GM06990 (cell line): ENCODE data around the gene ACSS1.

Experiments used
- DNase-seq: peaks from one replicate; pipeline ENCODE4 v3.0.0-alpha.2; 2011; ENCODE audit not compliant: insufficient read length; ENCODE audit errors: extremely low read depth
- H3K27me3 ChIP-seq: replicated peaks from 2 replicates; pipeline ENCODE4 v1.6.0; 2011; ENCODE audit warnings: low read length; ENCODE audit not compliant: control insufficient read depth, insufficient read depth
- H3K36me3 ChIP-seq: 2 replicates; pipeline ENCODE4 v1.5.1; 2011; ENCODE audit warnings: low read length; ENCODE audit not compliant: control insufficient read depth, insufficient read depth
- H3K4me3 ChIP-seq: replicated peaks from 2 replicates; pipeline ENCODE4 v1.5.1; 2011; ENCODE audit warnings: low read depth, mild to moderate bottlenecking, control low read depth, low read length
- CTCF ChIP-seq: IDR thresholded peaks from 2 replicates; pipeline ENCODE4 v1.5.1; 2011; ENCODE audit warnings: low read length, control low read depth, mild to moderate bottlenecking, inconsistent platforms; ENCODE audit not compliant: insufficient read depth, poor library complexity, severe bottlenecking

The ACSS1 gene

GRCh38 chr20:24963672-24964505 is 94.0 kb downstream of the ACSS1 start:
- H3K36me3 ChIP-seq = peaks cover 21% of the 10 kb centered on the region
- TF ChIP-seq CTCF = no peak

GRCh38 chr20:24962510-24962909 is 95.4 kb downstream of the ACSS1 start:
- no peaks in the 10 kb centered on the region for H3K27me3 ChIP-seq
- DNase-seq = no peak
- peaks cover 20% of the 10 kb centered on the region for H3K36me3 ChIP-seq
- no peak for TF ChIP-seq CTCF
- H3K4me3 ChIP-seq = no peak overlapping the region

More at GRCh38 chr20:24963672-24964505, 94.0 kb downstream of the ACSS1 start:
- Histone ChIP-seq H3K4me3 (no peak overlapping the region), H3K27me3 (no peaks in the 10 kb centered on the region)
- no peak for DNase-seq

GRCh38 chr20:24962182-24962492 is 95.8 kb downstream of the ACSS1 start:
- peaks cover 20% of the 10 kb centered on the region for H3K36me3 ChIP-seq
- H3K4me3 ChIP-seq = no peak overlapping the region
- no peaks in the 10 kb centered on the region for H3K27me3 ChIP-seq
- TF ChIP-seq CTCF = no peak
- no peak for DNase-seq

- Histone ChIP-seq H3K36me3 (peaks cover 20% of the 10 kb centered on the region), H3K27me3 (no peaks in the 10 kb centered on the region), H3K4me3 (no peak overlapping the region)
- no peak for DNase-seq
- TF ChIP-seq CTCF = no peak
These were observed 96.4 kb downstream of the ACSS1 start for GRCh38 chr20:24961384-24962181.

GRCh38 chr20:24960861-24961260 is 97.1 kb downstream of the ACSS1 start:
- H3K27me3 ChIP-seq = no peaks in the 10 kb centered on the region
- no peak for DNase-seq
- TF ChIP-seq CTCF = no peak
- H3K4me3 ChIP-seq = no peak overlapping the region
- H3K36me3 ChIP-seq = peaks cover 22% of the 10 kb centered on the region
